ENCODE measurements around the gene ADAMTS16.

ADAMTS16 gene

DNA sequence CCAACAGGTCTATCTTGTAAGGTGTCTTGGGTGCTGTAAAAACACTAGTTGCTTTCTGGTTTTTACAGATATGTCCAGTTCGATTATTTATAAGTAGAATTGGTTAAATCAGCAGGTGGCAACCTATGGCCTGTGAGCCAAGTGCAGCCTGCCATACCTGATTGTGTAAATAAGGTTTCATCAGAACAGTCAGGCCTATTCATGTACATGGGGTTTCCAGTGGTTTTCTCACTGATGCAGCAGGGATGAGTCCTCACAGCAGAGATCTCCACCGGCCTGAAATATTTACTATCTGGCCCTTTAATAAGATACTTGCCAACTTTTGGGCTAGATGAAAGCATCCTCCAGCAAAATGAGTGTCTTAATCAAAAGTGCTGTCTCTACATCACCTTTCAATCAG, 149.4 kb downstream of the ADAMTS16 start:
- DNase-seq (ENCODE audit: low read depth in 2 of 2), result no peak

DNA sequence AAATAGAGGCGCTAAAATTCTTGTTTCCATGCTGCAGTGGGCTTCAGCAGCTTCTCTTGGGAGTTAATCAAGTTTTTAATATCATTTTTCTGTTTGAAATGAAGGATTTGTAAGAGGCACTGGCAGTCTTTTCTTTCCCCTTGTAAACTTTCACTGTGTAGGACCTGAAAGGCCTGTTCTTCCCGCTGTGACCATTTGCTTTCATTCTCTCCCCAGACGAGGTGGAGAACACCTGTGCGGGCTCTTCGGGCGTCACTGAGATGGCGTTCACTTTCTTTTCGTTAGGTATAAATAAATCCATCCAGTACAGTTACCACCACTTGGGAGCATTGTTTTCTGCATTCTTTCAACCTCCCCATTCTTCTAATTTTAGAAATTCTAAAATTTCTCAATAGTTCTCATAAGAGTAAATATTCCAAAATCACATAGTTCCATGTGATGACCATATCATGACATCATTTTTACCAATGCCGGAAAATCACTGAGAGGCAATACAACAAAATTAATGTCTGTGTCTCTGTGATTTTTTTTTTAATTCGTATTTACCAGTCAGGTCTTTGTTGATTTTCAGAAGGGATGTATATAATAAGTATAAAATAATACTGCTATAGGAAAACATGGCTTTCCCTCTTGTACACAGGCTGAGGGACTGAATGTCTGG, 150.7 kb downstream of the ADAMTS16 start:
- DNase-seq (ENCODE audit: low read depth in 2 of 2), result no peak

DNA sequence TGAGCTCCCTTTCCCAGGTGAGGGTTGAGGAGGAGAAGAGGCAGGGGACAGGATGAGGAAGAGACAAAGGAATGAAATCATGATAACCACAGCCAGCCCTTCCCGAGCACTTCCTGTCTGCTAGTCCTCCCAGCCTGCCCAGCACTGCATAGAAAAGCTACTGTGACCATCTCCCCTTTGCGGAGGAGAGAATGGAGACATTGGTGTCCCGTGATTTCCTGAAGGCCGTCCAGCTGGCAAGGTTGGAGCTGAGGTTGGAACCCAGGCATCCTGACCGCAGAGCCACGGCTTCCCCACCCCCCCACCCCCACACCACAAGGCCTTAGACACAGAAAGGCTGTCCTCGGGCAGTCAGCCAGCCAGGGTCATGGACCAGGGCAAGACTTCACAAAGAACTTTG, 151.2 kb downstream of the ADAMTS16 start:
- no peak for DNase-seq (ENCODE audit: low read depth in 2 of 2)

DNA sequence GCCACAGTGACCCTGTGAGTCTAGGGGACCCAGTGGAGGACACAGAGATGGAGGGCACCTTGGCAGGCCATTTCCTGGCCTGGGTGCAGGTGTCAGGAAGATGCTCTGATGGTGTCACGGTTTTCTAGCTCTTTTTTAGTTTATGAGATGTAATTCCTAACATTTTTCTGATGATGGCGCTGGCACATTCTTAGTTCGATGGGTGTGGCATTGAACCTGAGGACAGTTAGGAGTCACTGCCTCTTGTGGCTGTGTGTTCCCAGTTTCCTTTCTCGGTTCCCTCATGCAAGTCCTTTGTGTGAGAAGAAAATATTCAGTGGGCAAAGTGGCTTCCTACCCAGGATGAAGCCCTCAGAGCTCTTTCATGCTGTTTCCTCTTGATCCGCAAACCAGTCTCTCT, 152.9 kb downstream of the ADAMTS16 start:
- no peak for DNase-seq (ENCODE audit: low read depth in 2 of 2)

DNA sequence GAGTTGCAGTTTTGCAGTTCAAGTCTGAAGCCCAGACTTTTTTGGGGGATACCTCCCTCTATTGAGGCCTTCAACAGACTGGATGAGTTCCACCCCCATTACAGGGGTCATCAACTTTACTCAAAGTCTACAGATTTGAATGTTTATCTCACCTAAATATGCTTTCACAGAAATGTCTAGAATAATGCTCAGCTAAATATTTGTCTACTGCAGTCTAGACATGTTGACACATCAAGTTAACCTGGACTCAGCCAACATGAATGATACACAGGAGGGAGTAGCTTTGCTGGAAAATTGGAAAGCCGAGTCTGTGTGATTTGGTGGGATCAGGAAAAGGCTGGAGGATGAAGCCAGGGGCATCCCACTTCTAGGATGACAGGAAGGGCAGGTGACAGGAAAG, 154.3 kb downstream of the ADAMTS16 start:
- DNase-seq (ENCODE audit: low read depth in 2 of 2), result no peak

DNA sequence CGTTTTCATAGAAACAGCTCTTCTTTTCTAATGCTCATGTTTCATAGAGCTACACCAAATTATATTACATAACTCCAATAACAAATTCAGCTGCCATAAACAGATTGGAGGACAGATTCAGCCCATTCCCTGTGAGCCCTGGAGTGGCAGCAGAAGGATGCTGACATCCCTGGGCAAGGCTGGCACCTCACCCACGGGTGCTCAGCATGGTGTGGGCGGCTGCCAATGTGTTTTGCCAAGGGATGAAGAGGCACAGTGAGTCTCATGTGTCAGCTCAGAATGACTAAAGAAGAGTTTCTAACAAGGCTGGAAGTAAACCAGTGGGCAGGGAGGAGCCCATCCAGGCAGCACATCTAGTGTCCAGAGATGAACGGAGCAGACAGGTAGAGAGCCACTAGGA, 155.2 kb downstream of the ADAMTS16 start:
- DNase-seq (ENCODE audit: low read depth in 2 of 2), result no peak

DNA sequence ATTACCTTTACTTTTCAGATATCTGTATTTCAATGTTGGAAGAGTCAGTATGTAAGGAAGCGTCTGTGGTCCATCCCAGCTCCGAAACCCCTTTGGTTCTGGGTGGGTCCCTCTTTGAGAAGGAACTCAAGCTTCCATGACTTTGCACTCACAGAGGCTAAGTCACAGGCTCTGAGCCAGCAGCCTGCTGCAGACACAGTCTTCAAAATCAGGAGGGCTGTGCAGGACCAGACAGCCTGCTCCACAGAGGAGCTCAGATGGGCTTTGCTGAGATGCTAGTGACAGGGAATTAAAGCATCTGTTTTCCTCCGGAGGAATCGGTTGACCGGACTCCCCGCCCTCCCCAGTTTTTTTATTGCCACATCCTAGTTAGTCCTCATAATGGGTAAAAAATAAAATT, 155.9 kb downstream of the ADAMTS16 start:
- DNase-seq (ENCODE audit: low read depth in 2 of 2), result no peak

DNA sequence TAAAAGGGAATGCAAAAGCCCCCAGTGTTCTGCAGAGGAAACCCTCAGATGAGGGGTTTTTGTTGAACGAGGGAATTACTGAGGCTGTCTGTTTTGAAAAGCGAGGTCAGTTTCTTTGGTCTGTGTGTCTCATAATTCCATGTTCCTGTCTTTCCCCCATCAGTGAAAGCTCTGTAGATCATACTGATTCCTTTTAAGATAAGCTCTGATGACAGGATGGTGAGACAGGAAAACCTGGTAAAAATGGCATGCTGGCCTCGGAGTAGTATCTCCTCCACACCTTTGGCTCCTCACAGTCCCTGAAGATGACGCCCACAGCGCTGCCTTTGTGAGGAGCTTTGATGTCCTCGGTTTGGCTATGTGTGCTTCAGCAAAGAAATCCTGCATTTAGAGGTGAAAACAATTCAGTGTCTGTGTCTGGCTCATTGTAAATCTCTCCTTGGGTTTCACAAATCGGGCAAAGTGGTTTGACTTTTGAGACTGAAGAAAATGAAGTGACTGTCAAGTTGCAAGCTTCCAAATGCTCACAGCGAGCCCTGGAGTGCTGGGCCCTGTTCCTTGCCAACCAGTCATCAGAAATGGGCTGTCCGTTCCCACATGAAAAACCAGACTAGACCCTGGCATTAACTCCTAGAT, 157.4 kb downstream of the ADAMTS16 start:
- DNase-seq (ENCODE audit: low read depth in 2 of 2), result no peak

DNA sequence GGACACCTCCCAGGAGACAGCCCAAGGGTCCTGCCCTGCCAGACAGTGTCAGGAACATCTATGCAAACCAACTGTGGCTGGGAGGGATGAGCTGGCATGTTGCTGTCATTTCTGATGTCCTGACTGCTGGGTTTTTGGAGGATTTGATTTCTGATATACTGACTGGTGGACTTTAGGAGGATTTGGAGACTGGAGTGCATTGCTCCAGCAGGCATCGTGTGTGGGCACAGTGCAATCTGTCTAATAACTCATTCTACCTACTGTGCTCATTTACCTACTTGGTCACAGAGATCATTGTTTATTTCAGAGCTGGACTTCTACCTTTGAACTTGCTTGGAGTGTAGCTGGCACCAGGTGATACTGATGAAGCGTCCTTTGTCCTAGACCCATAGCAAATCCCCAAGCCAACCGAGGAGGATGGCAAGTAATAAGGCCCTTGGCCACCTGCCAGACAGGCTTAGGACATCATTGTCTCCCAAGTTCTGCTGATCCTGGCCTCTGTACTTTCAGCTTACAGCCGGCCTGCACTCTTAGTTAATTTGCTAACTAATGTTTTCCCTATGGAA, 158.0 kb downstream of the ADAMTS16 start:
- no peak for DNase-seq (ENCODE audit: low read depth in 2 of 2)

DNA sequence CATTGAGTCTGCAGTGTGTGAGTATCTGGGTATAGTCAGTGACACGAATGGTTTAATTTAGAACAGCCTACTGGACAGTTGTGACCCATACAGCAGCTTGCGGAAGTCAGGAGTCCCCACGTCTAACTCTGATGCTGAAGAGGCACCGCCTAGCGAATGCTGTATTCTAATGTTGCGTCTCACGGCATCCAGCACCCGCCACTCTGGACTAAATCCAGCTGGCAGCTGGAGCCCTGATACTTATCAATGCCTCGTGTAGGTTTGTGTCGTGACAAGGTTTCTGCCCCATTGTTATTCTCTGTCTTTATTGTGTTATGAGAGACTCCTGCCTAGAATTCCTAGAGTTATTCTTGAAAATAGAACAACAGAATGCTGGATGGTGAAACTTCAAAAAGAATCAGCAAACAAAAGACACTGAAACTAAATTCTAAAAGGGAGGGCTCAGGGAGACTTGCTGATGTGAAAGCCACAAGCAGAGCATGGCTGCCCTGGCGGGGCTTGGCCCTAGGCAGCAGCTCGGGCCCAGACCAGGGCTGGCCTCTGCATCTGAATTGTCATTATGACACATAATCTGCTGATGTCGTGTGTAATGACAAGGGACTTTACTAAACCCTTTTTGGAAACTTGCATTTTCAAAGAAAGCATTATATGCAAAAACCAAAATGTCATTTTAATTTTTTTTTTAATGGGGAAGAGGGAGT, 158.9 kb downstream of the ADAMTS16 start:
- no peak for DNase-seq (ENCODE audit: low read depth in 2 of 2)

DNA sequence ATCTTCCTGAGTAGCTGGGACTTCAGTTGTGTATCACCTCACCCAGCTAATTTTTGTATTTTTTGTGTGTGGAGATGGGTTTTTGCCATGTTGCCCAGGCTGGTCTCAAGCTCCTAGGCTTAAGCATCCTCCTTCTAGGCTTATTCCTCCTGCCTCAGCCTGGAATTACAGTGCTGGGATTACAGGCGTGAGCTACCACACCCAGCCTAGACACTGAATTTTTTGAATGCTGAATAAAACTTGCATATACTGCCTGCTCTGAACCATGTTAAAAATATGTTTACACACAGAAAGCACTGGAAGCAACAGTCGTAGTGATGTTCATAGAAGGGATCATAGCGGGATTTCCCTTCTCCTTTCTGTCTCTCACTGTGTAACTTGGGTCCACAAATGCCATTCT, 161.0 kb downstream of the ADAMTS16 start:
- DNase-seq (ENCODE audit: low read depth in 2 of 2), result no peak

DNA sequence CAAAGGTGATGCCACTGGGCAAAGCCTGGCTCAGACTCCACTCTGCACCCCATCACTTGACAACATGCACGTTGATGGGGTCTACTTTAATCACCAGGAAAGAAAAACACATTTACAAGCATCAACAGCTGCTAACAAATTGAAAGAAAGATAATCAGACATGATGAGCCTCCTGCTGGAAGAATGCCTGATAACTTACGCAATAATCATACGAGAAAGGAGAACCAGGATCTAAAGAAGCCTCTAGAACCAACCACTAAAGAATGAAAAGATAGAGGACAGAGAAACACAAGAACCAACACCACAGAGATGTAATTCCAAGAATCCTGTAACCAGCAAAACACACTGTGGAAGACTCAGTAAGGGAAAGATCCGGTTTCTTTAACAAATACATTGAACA, 162.1 kb downstream of the ADAMTS16 start:
- no peak for DNase-seq (ENCODE audit: low read depth in 2 of 2)

DNA sequence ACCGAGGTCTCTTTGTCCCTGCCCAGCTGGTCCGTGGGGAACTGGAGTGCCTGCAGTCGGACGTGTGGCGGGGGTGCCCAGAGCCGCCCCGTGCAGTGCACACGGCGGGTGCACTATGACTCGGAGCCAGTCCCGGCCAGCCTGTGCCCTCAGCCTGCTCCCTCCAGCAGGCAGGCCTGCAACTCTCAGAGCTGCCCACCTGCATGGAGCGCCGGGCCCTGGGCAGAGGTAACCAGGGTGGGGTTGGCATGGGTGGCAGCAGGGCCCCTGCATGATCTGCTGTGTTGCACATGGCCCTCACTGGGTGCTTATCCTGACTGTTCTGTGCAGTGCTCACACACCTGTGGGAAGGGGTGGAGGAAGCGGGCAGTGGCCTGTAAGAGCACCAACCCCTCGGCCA, 163.1 kb downstream of the ADAMTS16 start:
- DNase-seq (ENCODE audit: low read depth in 2 of 2), result no peak

DNA sequence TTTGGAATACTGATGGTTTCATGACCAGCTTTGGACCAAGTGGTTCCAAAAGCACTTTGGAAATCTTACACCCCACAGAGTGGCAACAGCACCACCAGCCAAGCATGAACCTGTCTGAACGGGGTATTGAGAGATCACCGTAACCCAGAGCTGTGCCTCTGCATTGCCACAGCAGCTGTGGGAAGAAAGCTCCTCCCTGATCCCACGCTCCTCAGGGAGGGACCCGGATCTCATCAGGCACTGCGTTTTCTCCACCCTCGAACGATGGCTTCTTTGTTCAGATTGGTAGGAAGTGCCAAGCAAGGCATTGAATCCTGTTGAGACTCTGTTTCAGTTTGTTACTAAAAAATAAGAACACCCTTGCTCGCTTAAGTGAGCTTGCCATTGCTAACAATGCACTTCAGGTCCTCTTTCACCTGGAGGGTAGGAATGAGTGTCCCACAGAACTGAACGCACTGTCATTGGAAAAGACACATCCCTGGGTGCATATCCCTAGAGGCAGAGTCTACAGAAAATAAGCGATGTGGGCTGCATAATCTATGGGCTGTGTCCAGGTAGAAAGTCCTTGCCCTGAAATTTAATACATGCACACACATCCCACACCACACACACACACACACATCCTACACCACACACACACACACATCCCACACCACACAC, 164.4 kb downstream of the ADAMTS16 start:
- no peak for DNase-seq (ENCODE audit: low read depth in 2 of 2)

DNA sequence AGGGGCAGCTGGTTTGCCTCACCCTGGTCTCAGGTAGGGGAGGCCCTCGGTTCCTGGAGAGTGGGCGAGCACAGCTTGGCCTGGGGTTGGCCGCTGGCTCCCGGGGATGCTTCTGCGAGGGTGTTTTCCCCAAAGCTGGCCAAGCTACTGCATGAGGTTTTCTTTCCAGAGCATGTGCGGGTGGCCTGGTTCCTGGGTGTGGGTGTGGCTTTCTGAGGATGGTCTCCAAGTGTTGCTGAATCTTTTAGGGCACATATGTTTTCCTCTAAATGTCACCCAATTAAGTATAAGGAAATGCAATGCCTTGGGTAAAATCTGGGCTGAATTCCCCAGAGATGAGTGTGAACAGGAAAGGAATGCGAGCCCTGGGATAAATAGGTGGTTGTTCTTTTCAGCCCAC, 166.6 kb downstream of the ADAMTS16 start:
- no peak for DNase-seq (ENCODE audit: low read depth in 2 of 2)

DNA sequence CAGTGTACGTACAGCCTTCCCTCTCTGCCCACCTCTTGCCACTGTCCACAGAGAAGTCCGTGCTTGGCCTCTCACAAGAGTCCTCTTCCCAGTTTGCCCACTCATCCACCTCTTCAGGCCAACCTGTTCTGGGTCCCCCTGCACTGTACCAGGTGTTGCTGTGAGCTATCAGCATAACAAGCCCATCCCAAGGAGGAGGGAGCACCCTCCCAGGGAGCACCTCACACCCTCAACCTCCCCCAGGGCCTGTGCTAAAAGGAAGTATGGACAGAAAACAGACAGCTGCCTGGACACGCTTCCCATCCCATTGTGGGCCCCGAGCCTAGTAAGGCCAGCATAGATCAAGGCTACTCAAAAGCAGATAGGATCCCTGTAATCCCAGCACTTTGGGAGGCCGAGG, 168.2 kb downstream of the ADAMTS16 start:
- no peak for DNase-seq (ENCODE audit: low read depth in 2 of 2)

DNA sequence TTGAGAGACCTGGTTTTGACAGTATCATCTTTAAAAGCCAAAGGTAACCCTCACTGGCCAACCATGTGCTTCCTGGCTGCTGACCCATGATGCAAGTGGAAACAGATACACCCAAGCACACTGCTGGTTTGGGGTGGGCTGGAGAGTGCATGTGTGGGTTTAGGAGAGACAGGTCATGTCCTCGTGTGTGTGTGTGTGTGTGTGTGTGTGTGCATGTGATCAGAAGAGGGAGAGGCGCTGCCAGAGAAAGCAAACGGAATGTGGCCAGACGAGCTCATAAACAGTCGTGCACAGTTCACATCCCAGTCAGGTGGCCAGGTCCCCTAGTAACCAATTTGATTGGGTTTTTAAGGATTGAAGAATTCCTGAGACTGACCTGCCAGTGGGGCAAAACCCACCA, 169.5 kb downstream of the ADAMTS16 start:
- no peak for DNase-seq (ENCODE audit: low read depth in 2 of 2)

DNA sequence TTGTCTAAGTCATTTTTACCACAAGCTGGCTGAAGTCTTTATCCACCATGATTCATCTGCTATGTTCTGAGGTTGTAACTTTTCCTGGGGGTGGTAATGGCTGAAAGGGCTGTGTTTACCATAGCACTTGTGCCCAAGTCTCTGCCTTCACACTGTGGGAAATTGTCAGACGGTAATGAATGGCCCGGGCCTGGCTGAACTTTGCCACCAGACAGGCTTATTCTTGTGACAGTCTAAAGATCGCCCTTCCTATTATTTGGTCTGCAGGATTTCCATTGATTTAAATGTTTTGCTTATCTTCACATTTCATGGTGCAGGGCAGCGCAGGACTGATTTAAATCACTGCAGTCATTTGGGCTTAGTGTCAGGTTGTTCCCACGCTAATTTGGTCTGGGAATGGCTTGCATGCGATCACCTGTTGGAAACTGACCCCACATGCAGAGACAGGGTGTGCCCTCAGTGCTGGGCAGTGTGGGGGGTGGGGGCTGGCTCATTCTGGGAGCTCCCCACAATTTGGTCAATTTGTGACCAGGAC, 173.0 kb downstream of the ADAMTS16 start:
- no peak for DNase-seq (ENCODE audit: low read depth in 2 of 2)

DNA sequence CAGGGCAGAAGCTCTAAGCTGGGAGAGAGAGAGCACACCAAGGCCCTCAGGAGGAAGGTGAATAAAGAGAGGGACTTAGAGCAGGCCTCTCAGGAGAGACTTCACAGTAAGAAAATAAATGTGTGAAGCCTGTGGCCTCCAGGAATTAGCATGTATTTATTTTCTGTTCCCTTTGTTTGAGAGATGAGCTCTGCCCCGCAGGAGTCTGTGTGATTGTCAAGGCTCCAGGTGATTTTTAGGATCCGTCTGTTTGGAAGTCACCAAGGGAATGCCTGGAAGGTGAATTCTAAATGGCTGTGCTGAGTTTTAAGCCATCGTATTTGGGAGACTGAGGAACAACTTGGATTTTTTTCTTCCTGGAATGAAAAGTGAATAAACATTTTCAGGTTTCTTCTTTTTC, 174.0 kb downstream of the ADAMTS16 start:
- DNase-seq (ENCODE audit: low read depth in 2 of 2), result no peak

DNA sequence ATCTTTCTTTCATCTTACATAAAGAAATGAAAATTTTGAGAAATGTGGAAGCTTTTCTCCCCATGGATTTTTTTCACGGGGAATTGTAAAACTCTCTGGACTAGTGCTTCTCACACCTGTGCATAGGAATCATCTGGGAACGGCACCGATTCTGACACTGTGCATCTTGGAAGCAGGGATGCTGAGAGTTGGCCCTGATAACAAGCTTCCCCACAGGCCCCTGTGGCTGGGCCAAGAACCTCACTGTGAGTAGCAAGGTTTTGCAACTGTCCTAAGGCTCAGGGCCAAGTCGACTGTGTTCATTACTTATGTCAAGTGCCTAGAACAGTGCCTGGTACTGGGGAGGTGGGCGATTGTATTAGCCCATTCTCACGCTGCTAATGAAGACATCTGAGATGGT, 174.5 kb downstream of the ADAMTS16 start:
- no peak for DNase-seq (ENCODE audit: low read depth in 2 of 2)

DNA sequence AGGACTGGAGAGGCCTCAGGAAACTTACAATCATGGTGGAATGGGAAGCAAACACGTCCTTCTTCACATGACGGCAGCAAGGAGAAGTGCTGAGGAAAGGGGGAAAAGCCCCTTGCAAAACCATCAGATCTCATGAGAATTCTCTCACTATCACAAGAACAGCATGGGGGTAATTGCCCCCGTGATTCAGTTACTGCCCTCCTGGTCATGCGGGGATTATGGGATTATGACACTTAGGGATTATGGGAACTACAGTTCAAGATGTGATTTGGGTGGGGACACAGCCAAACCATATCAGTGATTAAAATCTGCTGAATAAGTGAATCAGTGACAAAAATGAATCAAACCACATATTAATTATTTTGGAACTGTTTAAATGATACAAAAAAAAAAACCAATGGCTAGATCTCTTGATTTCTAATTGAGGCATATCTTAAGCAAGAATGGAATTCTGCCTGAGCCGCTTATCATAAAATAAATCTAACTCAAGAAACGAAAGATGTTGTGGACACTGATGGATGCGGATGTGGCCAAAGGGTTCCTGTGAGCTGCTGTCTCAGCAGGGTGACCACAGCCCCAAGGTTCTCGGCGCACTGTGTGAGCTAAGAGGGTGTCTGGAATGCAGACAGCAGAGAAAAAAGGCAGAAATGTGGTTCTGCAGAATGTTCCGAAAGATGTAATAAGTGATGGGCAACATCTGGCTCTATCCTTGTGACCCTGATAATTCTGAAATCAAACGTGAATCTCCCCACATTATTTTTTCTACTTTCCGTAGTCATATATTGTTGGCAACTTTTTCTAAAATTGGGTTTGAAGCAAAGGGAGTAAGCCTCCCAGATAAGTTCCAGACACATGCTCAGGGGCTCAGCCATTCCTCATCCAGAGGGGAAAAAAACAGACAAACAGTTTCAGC, 175.2 kb downstream of the ADAMTS16 start:
- no peak for DNase-seq (ENCODE audit: low read depth in 2 of 2)

Measured in stimulated activated CD4-positive, alpha-beta T cell treated with anti-CD3 and anti-CD28 coated beads, Interleukin-4, amount 100 ng/mL, for 48 hours (primary cell).